NCI-H460 (cell line): ENCODE data around the gene CATSPERE. TPM values are rescaled to one million over a fixed set of nuclear protein-coding genes. Genes with fewer than 3 reads are reported as not detected.
"Not testable (repeated sequence)": the region's sequence is repeated elsewhere in the genome, so short reads cannot be mapped to it uniquely, and the experiment has no call there.

ENCODE experiments used
- DNase-seq: peaks from one replicate; pipeline ENCODE4 v3.0.0-alpha.2; 2016; ENCODE audit warnings: low read depth; ENCODE audit errors: extremely low read depth
- total RNA-seq: library from RNA; depleted of rRNA; stranded (reverse); fragments of >200 nt; shearing (Covaris generic); gene quantifications from 2 replicates; pipeline ENCODE4 v1.2.3, GENCODE V29; 2014

Gene CATSPERE
- total RNA-seq, 1 experiment from 2014 or later: not detected

DNA sequence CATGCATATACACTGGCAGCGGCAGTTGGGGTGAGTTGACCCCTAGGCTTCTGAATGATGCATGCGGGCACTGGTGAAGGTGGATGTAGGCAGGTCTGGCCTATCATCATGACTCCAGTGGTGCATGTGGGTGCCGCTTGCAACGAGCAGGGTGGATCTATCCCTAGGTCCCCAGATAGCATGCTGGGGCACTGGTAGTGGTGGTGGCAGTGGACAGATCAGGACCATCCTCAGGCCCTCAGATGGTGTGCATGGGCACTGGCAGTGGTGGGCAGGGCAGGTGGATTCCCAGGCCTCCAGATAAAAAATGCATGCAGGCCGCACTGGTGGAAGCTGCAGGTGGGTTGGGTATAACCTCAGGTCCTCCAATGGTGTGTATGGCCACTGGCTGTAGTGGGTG, 52.4 kb downstream of the CATSPERE start:
- DNase-seq: no peak

- no peak for DNase-seq
Measured at GRCh38 chr1:244515680-244516079, 54.6 kb downstream of the CATSPERE start.

GRCh38 chr1:244536316-244536715, 75.2 kb downstream of the CATSPERE start:
- DNase-seq: no peak

GRCh38 chr1:244545511-244545910, 84.4 kb downstream of the CATSPERE start:
- no peak for DNase-seq

DNA sequence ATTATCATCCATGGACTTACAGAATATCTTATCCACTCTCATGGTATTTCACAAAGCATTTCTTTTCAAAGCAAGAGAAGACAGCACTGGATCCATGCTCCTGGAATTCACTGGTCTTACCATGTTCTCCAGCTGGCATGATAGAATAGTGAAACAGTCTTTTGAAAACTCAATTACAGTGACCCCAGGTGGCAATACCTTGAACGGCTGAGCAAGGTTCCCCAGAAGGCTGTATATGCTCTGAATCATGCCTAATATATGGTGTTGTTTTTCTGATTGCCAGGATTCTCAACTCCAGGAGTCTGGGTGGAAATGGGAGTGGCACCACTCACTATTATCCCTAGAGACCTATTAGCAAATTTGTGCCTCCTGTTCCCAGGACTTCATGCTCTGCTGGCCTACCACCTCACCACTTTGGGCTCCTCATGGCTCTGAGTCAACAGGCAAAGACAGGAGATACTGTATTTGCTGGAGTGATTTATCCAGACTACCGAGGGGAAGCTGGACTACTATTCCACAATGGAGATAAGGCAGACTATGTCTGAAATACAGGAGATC, 87.6 kb downstream of the CATSPERE start:
- no peak for DNase-seq

GRCh38 chr1:244552336-244552735, 91.3 kb downstream of the CATSPERE start:
- DNase-seq: no peak

DNA sequence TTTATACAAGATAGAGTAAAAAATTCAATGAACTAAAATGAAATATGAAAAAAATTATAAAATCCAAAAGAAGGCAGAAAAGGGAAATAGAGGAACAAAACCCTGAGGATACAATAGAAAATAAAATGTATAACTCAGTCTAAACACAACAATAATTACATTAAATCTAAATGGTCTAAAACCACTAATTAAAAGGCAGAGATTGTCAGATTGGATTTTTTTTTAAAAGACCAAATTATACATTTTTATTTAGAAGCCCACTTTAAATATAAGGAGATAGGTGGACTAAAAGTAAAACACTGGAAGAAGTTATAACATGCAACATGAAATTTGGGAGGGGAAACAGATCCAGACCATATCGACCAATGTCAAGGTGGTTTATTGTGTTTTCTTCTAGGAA, 95.2 kb downstream of the CATSPERE start:
- DNase-seq: no peak

- no peak for DNase-seq
Measured at GRCh38 chr1:244557565-244557964, 96.5 kb downstream of the CATSPERE start.

GRCh38 chr1:244559561-244559960, 98.5 kb downstream of the CATSPERE start:
- no peak for DNase-seq

DNA sequence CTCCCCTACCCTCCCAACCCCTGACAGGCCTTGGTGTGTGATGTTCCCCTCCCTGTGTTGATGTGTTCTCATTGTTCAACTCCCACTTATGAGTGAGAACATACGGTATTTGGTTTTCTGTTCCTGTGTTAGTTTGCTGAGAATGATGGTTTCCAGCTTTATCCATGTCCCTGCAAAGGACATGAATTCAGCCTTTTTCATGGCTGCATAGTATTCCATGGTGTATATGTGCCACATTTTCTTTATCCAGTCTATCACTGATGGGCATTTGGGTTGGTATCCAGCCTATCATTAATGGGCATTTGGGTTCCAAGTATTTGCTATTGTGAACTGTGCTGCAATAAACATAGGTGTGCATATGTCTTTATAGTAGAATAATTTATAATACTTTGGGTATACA, 101.8 kb downstream of the CATSPERE start:
- not testable (repeated sequence) for DNase-seq

- no peak for DNase-seq
Measured at GRCh38 chr1:244573768-244574167, 112.7 kb downstream of the CATSPERE start.

GRCh38 chr1:244576259-244576892, 115.3 kb downstream of the CATSPERE start:
- no peak for DNase-seq

DNA sequence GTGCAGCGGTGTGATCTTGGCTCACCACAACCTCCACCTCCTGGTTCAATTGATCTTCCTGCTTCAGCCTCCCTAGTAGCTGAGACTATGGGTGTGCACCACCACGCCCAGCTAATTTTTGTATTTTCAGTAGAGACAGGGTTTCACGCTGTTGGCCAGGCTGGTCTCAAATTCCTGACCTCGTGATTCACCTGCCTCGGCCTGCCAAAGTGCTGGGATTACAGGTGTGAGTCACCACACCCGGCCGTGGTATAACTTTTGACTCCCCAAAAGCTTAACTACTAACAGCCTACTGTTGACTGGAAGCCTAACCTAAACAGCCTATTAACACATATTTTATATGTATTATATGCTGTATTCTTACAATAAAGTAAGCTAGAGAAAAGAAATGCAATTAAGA, 117.1 kb downstream of the CATSPERE start:
- not testable (repeated sequence) for DNase-seq

GRCh38 chr1:244583358-244583982, 122.4 kb downstream of the CATSPERE start:
- DNase-seq: no peak

- DNase-seq: no peak
Measured at GRCh38 chr1:244585867-244586266, 124.8 kb downstream of the CATSPERE start.

DNA sequence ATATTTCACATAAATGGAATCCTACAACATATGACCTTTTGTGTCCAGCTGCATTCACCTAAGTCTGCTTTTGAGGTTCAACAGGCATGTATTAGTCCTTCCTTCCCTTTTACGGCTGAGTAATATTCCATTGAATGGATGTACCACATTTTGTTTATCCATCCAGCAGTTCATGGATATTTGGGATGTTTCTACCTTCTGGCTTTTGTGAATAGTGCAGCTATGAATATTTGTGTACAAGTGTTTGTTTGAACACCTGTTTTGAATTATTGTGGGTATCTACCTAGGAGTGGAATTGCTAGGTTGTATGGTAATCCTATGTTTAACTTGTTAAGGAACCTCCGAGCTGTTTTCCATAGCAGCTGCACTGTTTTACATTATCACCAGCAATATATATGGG, 129.6 kb downstream of the CATSPERE start:
- DNase-seq: no peak

DNA sequence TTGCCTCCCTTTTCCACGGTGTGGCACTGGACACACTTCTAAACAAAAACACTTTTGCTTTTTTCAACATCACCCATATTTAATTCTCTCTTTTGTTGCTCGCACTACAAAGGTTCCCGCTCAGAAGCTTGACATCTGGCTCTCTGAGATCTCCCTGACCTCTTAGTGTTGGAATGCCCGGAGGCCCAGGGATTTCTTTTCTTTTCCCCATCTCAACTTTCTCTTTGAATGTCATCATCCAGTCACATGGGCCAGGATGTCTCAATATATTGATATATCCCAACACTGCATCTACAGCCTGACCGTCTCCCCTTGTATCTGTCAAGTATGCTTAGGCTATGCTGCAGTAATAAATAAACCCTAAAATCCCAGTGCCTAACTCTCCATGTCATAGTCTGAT, 137.5 kb downstream of the CATSPERE start:
- no peak for DNase-seq

GRCh38 chr1:244599937-244600350, 138.9 kb downstream of the CATSPERE start:
- DNase-seq: peak; percentile 74

- DNase-seq: no peak
Measured at GRCh38 chr1:244601336-244601735, 140.3 kb downstream of the CATSPERE start.

DNA sequence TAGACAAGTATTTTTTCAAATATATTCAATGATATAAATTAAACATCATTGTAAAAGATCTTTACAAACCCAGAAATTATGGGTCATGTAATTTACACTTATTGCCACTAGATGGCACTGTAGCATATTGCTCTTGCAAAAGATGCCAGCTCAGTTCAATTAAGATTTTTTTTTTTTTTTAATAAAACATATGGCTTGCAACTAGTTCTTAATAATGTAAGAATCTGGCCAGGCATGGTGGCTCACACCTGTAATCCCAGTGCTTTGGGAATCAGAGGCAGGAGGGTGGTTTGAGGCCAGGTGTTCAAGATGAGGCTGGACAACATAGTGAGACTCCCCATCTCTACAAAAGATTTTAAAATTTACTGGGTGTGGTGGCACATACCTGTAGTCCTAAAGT, 142.4 kb downstream of the CATSPERE start:
- peak; percentile 45 for DNase-seq

GRCh38 chr1:244605835-244606370, 144.8 kb downstream of the CATSPERE start:
- DNase-seq: no peak
